ENCODE measurements around the gene SYNPR.

- TF ChIP-seq CTCF (IDR thresholded peaks at IDR 0.05) (no peak), POLR2A (IDR thresholded peaks at IDR 0.05) (no peak)
Measured at GRCh38 chr3:63352008-63352279, 73.8 kb downstream of the SYNPR start.

All from heart left ventricle (tissue), 13 donors.